Medulla oblongata (tissue), 1 donor: ENCODE data around the gene PDS5B.

Source experiments
- DNase-seq: peaks from one replicate; pipeline ENCODE4 v3.0.0-alpha.2; 2015; ENCODE audit errors: extremely low spot score

PDS5B gene

DNA sequence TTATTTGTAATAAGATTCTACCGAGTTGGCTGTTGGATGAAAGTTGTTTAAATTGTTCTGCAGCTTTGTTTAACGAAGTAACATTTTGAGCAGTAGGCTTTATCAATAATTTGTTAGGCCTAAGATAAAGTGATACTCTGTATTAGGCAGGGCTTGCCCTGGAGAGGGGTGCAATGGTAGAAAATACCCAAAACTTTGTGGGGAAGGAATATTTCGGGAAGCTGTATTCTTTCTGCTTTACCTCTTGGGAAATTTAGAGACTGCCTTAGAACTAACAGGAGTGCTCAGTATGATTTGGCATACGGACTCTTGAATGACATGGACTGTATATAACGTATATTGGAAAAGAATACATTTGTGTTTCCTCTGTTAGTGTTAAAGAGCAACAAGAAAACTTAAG lies 2.5 kb downstream of the PDS5B start:
- DNase-seq, result no peak

DNA sequence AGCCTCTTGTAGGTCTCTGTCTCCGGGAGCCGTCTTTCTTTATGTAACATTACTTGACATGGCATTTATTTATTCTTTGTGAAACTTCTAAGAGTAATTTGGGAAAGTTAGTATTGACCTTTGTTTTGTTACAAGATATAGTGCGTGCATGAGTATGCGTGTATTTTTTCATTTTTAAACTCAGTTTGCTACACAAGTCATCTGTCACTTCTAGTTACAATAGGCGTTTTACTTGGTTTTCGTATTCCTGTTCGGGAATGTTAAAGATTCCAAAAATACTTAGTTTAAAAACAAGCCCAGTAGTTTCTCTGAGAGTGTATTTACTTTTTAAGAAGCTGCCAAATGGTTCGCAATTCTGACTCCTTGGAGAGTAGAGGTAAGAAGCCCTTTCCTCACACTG lies 3.2 kb downstream of the PDS5B start:
- DNase-seq, result no peak

DNA sequence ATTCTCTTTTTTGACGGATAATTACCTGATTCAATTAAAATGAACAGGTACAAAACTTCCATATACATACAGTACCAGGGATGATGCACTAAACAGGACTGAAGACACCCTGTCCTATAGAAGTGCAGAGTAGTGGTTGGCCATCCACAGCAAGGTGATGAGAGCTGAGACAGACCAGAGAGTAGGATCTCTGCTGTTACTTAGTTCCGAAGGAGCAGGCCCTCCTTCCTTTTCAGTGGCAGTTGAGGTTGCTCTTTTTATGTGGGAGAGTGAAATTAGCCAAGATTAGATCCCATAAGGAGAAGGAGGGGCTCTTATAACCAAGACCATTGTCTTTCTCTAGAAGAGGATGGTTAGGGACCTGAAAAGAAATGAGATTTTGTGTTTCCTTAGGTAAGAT lies 4.0 kb downstream of the PDS5B start:
- DNase-seq, result no peak

DNA sequence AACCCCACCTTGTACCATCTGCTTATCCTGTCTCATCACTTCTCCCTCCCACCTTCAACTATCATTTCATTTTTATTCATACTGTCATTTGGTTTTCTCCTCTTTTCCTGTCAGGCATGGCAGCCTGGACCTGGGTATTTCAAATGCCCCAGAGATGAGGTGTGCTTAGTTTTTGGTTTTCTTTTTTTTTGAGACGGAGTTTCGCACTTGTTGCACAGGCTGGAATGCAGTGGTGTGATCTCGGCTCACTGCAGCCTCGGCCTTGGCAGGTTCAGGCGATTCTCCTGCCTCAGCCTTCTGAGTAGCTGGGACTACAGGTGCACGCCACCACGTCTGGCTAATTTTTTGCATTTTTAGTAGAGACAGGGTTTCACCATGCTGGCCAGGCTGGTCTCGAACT lies 5.8 kb downstream of the PDS5B start:
- DNase-seq, result no peak

DNA sequence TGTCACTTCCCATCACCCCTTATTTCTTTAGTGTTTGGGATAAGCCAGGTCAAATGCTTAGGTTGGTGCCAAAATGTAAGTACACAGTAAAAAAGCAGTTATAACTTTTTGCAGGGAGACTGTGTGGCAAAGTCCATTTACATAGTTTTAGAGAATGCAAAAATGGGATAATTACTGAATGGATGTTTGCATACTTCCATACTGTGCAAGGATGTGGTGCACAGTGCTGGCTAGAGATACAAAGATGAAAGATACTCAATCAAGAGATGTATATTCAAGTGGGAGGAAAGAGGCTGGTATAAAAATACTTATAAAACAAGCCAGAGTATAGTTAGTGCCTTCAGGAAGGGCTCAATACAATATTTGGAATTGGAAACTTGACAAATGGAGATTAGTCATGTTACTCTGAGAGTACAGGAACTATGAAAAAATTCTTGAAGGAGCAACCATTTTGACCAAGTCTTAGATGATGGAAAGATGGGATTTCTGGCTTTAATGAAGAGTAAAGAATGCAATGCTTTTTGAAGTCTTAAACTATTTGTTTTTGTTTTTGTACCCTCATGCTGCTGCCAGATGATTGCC lies 8.0 kb downstream of the PDS5B start:
- no peak for DNase-seq

DNA sequence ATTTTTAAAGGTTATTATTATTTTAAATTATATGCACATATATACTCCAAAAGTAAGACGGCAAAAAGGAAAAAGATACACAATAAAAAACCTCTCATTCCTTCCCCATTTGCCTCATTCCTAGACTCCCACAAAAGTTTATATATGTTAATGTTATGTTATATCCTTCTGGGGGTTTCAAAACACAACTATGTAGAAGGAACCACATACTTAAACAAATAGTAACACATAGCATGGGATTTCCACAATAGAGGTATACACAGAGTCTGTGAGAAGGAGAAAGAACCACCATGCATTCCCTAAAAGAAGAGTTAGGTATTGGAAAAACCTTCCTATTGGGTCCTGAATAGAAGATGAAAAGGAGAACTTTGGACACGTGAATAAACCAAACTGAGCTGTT lies 9.1 kb downstream of the PDS5B start:
- no peak for DNase-seq

DNA sequence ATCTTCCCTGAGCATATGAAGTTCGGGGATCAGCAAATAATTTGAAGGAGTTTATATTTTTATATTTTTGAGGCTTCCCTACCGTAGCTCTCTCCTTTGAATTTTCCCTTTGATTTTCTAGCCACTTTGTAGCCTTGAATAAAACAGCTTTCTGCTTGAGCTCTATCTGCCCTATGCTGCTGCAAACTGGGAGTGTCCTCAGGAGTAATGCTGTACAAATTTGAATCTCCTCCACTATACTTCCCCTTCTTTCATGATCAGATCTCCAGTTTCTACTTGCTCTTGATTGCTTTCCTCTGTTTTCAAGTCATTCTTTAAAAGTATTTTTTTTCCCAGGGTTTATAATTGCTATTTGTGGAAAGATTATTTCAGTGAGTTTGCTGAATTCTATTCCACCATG lies 14.6 kb downstream of the PDS5B start:
- no peak for DNase-seq

DNA sequence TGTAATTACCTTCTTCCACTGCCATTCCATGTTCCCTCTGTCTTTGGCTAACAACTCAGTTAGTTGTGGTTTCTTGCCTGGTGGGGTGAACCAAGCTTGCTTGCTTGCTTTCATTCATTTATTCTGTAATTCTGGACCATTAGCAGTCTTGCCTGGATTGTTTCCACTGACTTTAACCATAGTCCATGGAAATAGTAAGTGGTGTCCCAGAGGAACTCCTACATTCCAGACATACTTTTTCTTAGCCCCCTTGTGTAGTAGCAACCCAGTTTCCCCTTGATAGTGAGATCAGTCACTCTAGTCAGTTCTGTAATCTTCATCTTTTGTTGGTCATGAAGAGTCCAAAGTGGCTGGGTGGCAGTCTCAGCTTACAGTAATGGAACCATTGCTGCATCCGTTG lies 23.2 kb downstream of the PDS5B start:
- no peak for DNase-seq

DNA sequence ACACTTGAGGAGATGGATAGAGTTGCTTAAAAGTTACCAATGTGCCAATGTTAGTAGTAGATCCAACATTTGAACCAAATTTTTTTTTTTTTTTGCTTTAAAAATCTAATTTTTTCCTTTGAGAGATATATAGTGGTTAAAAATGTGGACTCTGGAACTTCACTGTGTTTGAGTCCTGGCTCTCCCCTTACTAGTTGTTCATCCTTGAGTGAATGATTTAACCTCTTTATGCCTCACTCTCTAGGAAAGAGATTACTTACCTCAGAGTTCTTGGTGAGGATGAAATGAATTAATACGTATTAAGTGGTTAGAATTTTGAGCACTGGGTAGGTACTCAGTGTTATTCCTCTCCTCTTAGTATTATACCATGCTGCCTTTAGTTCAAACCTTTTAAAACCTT lies 24.3 kb downstream of the PDS5B start:
- no peak for DNase-seq

DNA sequence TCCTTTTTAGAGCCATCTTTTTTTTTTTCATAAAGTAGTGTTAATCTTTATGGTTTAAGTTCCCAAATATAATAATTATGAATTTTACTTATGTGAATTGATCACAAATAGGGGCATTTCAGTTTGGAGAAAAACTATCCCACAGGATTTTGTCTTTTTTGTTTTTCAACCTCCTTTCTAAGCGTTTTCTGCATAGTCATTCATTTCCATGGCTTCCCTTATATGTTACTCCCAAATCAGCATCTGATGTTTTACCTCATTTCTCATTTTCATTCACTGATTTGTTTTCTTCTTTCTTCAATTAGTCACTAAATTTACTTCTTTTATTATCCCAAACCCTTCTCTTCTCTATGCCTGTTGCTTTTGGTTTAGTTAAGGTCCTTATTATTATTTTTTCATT lies 24.7 kb downstream of the PDS5B start:
- DNase-seq, result no peak

DNA sequence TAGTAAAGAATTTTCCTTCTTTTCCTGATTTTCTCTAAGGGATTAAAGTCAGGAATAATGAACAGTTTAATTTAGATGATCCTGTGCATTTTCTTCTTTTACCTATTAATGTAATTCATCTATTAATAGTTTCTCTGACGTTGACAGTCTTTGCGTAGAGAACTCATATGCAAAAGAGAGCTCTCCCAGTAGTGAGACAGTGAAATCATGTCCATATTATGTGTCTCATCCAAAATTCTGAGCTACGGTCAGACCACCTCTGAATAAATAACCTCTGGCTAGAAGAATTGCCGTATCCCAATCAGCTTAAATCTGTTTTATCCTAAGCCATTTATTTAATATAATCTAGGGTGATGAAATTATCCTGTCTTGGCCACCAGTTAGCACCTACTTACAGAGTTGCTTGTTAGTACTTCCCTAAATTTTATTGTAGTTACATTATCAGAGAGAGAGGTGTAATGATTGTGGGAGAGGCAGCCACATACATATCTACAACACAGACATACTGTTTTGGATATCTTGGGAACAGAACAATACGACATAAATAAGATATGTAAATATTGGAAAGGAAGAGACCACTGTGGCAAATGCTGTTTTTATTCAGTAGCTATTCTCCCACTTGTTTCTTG lies 30.7 kb downstream of the PDS5B start:
- no peak for DNase-seq

DNA sequence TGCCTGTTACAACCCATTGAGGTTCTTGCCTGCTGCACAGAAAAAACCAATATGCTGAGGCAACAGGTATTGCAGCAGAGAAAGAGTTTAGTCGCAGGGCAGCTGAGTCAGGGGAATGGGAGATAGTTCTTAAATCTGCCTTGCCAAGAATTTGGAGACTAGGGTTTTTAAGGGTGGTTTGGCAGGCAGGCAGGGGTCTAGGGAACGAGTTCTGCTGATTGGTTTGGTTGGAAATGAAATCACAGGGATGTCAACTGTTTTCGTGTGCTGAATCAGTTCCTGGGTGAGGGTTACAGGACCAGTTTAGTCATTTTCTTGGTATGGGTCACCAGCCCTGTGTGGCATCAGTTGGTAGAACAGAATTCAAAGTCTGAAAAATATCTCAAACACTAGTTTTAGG lies 36.6 kb downstream of the PDS5B start:
- DNase-seq, result no peak

DNA sequence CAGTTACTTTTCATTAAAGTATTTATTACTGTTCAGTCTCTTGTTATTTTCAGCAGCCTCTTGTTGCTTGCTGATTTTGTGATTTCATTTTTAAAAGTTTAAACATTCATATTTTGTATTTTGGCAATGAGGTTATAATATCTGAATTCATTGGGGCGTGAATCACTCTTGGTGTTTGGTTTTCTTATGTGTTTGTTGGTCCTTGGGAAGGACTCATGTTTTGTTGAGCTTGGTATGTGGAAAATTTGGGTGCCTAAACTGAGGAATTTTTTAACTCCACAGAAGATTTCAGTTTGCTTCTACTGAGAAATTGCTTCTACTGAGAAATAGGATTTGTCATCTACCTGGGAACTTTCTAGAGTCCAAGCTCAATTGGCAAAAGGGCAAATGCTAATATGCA lies 38.2 kb downstream of the PDS5B start:
- no peak for DNase-seq

DNA sequence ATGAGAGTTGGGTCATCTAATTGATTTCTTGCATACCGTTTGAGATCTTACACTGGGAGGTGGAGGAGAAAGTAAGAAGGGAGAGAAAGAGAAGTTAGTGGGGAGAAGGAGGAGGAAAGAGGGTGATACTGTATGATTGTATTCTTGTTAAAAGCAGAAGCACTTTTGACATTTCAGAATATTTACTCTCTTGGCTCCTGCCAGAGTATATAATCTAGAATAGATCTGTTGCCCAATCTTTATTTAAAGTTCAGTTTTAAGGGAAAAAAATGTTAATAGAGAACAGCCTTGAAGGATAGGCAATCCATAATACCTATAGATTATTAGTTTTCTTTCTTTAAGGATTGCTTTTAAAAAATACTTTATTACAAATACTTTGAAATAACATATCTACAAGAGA lies 41.5 kb downstream of the PDS5B start:
- no peak for DNase-seq

DNA sequence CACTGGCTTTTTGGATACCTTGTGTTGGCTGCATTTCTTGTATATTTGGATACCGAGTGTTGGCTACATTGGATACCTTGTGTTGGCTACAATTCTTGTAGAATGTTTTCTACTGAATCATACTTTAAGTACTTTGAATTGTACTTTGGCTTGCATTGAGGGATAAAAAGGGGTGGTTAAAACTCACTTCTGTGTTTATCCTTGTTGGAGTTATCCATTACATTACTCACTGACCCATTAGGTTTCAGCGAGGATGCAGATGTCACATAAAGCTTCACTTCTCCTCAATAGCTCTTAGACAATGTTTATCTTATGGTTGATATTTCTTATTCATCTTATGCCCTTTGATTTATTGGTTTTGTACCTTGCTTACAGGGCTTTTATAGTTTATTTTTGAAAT lies 43.1 kb downstream of the PDS5B start:
- DNase-seq, result no peak

DNA sequence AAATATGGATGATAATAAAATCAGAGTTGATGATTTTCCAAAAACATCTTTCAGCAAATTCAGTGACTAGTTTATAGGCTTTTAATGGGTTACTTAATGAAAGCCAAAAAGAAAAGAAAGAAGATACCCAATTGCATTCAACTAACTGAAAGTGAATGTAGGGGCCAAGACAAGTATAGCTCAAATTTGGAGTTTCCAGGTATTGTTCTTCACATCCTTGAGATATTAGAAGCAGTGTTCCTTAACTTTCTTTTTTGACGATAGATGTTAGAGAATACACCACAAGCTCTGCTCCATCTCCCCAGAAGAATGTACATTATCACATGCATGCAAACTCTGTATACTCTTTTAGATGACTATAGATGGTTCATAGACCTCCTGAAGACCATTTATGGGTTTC lies 43.6 kb downstream of the PDS5B start:
- no peak for DNase-seq

DNA sequence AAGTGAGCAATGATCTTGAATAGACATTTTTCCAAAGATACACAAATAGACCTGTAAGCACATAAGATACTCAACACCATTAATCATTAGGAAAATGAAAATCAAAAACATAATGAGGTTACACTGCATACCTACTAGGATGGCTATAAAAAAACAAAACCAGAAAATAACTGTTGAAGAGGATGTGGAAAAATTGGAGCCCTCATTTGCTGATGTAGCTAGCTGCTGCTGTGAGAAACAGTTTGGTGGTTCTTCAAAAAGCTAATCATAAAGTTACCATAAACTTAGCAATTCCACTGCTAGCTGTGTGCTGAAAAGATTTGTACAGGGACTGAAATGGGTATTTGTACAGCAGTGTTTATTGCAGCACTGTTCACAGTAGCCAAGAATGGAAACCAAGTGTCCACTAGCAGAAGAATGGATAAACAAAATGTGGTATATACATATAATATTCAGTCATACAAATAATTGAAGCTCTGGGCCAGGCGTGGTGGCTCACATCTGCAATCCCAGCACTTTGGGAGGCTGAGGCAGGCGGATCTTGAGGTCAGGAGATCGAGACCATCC lies 46.2 kb downstream of the PDS5B start:
- no peak for DNase-seq

DNA sequence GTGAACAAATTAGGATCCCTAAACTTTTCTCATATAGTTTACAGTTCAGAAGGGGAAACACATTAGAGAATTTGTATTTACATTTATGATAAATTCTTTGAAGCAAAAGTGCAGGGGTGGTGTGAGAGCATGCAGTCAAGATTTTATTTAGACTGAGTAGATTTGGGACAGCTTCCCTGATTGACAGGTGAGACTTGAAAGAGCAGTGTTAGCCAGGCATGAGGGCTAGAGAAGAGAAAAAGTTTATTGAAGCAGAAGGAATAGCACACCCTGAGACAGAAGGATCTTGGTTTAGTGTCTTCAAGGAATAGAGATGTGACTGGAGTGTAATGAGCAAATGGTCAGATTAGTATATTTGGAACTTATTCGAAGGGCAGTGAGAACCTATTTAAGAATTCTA lies 50.5 kb downstream of the PDS5B start:
- DNase-seq, result no peak

DNA sequence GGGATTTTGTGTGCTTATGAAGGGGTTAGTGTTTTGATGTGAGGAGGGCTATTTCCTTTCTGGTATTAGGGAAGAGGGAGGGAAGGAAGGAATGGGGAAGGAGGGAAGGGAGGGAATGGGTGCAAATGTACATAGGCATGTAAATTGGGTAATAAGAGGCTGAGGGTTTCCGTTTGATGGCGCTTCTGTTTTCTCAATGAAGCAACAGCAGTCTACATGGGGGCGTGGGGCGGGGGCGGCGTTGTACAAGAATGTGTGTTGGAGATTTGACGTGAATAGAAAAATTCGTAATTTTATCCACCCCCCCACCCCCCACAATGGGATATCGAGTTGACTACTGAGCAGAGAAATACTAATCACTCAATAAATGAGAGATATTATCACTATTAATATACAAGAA lies 52.5 kb downstream of the PDS5B start:
- DNase-seq, result no peak

DNA sequence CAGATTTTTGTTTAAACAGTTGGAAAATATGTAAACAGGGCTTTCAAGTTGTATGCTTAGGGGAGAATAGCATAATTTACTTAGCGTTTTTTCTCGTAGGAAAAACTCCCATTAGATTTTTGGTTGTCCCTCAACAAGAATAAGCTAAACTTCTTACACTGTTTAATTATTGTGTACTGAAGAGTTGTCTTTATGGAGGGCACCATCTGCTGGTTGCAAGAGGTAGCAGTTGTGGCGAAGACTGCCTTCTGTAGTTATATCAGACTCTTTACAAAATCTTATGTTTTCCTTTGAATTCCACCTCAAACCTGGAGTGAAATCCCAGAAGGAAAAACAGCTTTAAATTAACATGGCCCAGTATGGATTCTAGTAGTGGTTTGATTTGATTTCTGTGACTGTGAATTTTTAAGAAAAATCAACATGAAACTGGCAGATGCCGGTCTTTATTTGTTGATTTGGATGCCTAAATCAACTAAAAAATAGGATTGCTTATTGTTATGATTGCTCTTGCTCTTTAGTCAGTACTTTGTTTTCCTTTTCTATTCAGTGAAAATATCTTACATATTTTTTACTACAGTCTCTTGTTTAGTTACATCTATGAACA lies 53.4 kb downstream of the PDS5B start:
- peak; percentile 83 for DNase-seq

DNA sequence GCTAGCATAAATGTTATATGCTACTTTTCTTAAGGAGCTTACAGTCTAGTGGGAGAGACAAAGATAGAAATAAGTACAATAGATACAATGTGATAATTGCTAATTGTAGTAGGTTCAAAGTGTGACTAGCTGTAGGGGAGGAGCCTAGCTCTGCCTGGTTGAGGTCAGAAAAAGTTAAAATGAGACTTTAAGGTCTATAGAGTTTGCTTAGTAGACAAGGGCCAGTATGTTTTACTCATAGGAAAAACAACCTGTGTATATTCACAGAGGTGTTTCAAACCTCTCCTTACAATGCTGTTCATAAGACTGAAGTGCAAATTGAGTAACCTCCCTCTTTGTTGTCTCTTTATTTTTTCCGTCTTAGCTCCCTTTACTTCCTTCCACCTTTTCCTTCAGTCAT lies 56.1 kb downstream of the PDS5B start:
- no peak for DNase-seq

DNA sequence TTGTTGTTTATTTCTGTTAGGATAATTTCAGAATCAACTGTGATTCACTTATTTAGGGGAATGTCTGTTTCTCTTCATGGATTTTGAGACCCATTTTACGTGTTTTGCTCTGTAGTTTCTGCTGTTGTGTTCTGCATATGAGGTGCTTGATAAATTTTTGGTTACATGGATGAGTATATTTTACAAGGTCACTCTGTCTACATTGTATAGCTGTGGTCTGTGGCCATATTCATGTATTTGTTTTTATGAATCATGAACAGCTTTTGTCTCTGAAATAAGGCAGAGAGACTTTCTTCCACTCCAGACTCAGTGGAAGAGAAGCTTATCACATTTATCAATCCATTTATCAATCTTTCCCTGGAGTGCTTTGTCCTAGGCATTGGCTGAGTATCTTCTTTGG lies 56.6 kb downstream of the PDS5B start:
- no peak for DNase-seq

DNA sequence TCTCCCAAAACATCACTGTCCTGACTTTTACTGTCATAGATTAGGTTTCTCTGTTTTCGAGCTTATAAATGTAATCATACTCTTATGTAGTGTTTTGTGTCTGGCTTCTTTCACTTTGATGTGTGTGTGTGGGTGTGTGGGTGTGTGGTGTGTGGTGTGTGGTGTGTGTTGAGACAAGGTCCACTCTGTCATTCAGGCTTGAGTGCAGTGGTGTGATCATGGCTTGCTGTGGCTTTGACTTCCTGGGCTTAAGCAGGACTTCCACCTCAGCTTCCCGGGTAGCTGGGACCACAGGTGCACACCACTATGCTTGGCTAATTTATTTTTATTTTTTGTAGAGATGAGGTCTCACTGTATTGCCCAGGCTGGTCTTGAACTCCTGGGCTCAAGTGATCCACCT lies 59.6 kb downstream of the PDS5B start:
- no peak for DNase-seq

DNA sequence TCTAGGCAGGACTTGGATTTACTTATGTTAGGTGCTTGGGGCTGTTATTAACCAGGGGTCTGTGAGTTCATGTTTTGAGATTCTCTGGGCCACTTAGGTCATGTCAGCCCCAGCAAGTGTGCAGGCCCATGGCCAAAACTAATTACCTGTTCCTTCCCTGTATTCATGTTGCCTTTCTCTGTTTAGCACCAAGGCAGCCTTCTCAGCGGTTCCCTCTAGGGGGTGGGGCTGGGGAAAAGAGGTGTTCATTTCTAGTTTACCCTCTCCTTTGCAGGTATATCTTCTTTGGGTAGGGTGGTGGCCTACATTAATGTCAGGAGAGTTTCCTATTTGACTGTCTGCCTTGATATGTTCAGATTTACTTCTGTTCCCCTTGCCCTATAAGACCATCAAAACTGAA lies 61.7 kb downstream of the PDS5B start:
- no peak for DNase-seq
